ENCODE measurements around the gene AP4M1. TPM values are rescaled to one million over a fixed set of nuclear protein-coding genes. Genes with fewer than 3 reads are reported as not detected.

AP4M1 gene
- total and polyA plus RNA-seq, 4 donors, result 3.3 to 5.5 (median 4.8) TPM

GRCh38 chr7:100115026-100115425 is 13.6 kb downstream of the AP4M1 start (continued):
- TF ChIP-seq MAX (IDR thresholded peaks at IDR 0.05), result no peak
- no peak for TF ChIP-seq HNF4A (conservative IDR thresholded peaks at IDR 0.05)
- no peak for TF ChIP-seq CTCF (IDR thresholded peaks at IDR 0.05; ENCODE audit: low read depth, low read length, missing input control)

DNA sequence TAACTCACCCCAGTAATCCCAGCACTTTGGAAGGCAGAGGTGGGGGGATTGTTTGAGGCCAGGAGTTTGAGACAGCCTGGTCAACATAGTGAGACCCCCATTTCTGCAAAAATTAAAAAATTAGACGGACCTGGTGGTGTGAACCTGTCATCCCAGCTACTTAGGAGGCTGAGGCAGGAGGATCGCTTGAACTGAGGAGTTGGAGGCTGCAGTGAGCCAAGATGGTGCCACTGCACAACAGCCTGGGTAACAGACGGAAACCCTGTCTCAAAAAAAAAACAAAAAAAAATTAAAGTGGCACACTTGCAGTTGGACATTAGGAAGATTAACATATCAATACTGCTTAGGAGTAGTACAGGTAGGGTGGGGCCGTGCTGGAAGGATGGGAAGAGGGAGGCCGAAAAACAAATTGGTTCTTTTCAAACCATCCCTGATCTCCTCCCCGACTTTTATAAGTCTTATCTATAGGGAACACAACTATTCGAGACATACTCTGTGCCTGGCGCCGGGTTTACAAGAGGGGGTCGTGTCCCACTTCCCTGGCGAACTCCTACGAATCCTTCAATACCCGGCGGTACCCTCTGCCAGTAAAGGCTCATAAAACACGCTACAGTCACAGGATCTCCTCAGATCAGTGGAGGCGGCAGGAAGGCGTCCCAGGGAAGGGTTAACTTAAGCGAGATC is 17.1 kb downstream of the AP4M1 start:
- WGBS, result 21% methylated on average over 18 of the region's 18 CpGs
- peaks cover 3 to 26% (median 19%) of the 10 kb centered on the region in 4 donors for H3K4me1 ChIP-seq (ENCODE audit: control insufficient read depth in 4 of 4, insufficient read depth in 4 of 4, low read length in 3 of 4)

GRCh38 chr7:100119072-100119969 is 17.9 kb downstream of the AP4M1 start, which contains the start of the genes CNPY4 and TAF6:
TSS of gene CNPY4 (plus strand) at chr7:100119634. CDS start at chr7:100119745, 111 bp downstream.
TSS of gene TAF6 (minus strand) at chr7:100119358. CDS start at chr7:100114209, 5,149 bp downstream.
- no peaks in the 10 kb centered on the region for H3K9me3 ChIP-seq (ENCODE audit: control insufficient read depth in 4 of 4, low read length in 3 of 4)
- TF ChIP-seq EGR1 (IDR thresholded peaks at IDR 0.05; ENCODE audit: low read depth in 2 of 2) (peak in 1 of 2 donors; percentile 54), GABPA (IDR thresholded peaks at IDR 0.05 in 1 of 2, conservative IDR thresholded peaks at IDR 0.05 in 1 of 2) (peak in 1 of 2 donors; percentile 56), NR2F2 (IDR thresholded peaks at IDR 0.05) (no peak), TAF1 (conservative IDR thresholded peaks at IDR 0.05) (peak; percentile 98), FOXA1 (IDR thresholded peaks at IDR 0.05) (no peak), MAX (IDR thresholded peaks at IDR 0.05) (peak; percentile 78), RAD21 (IDR thresholded peaks at IDR 0.05) (no peak), SP1 (IDR thresholded peaks at IDR 0.05) (peak; percentile 41), YY1 (IDR thresholded peaks at IDR 0.05) (peak; percentile 99)
- TF ChIP-seq, protein P1, sequence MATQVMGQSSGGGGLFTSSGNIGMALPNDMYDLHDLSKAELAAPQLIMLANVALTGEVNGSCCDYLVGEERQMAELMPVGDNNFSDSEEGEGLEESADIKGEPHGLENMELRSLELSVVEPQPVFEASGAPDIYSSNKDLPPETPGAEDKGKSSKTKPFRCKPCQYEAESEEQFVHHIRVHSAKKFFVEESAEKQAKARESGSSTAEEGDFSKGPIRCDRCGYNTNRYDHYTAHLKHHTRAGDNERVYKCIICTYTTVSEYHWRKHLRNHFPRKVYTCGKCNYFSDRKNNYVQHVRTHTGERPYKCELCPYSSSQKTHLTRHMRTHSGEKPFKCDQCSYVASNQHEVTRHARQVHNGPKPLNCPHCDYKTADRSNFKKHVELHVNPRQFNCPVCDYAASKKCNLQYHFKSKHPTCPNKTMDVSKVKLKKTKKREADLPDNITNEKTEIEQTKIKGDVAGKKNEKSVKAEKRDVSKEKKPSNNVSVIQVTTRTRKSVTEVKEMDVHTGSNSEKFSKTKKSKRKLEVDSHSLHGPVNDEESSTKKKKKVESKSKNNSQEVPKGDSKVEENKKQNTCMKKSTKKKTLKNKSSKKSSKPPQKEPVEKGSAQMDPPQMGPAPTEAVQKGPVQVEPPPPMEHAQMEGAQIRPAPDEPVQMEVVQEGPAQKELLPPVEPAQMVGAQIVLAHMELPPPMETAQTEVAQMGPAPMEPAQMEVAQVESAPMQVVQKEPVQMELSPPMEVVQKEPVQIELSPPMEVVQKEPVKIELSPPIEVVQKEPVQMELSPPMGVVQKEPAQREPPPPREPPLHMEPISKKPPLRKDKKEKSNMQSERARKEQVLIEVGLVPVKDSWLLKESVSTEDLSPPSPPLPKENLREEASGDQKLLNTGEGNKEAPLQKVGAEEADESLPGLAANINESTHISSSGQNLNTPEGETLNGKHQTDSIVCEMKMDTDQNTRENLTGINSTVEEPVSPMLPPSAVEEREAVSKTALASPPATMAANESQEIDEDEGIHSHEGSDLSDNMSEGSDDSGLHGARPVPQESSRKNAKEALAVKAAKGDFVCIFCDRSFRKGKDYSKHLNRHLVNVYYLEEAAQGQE (IDR thresholded peaks at IDR 0.05), result peak; percentile 82
- TF ChIP-seq, protein P2, sequence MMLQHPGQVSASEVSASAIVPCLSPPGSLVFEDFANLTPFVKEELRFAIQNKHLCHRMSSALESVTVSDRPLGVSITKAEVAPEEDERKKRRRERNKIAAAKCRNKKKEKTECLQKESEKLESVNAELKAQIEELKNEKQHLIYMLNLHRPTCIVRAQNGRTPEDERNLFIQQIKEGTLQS (IDR thresholded peaks at IDR 0.05), result no peak
- H3K27me3 ChIP-seq (ENCODE audit: control insufficient read depth in 4 of 4, insufficient read depth in 4 of 4, low read length in 3 of 4), result no peaks in the 10 kb centered on the region
- DNase-seq (ENCODE audit: low spot score), result peak; percentile 94
- peak within 1 kb of the TSS; percentile 77 to 99 (median 95) for H3K4me3 ChIP-seq (ENCODE audit: low read depth in 1 of 3, low read length in 3 of 3)
- peaks cover 3 to 26% (median 19%) of the 10 kb centered on the region in 4 donors for H3K4me1 ChIP-seq (ENCODE audit: control insufficient read depth in 4 of 4, insufficient read depth in 4 of 4, low read length in 3 of 4)
- under 1% methylated on average over 49 of the region's 49 CpGs for WGBS
- peak within 1 kb of the TSS; percentile 53 to 81 for H3K9ac ChIP-seq (ENCODE audit: low read depth in 1 of 2, low read length in 2 of 2)
- H3K36me3 ChIP-seq (ENCODE audit: control insufficient read depth in 4 of 4, insufficient read depth in 3 of 4, low read depth in 1 of 4, low read length in 3 of 4), result no peaks in the 10 kb centered on the region
- peak within 1 kb of the TSS; percentile 60 to 86 for H3K27ac ChIP-seq (ENCODE audit: low read depth in 1 of 2, low read length in 2 of 2)

More for the DNA sequence above, 17.1 kb downstream of the AP4M1 start:
- no peaks in the 10 kb centered on the region for H3K27me3 ChIP-seq (ENCODE audit: control insufficient read depth in 4 of 4, insufficient read depth in 4 of 4, low read length in 3 of 4)
- no peak for DNase-seq (ENCODE audit: low spot score)
- H3K4me3 ChIP-seq (ENCODE audit: low read depth in 1 of 3, low read length in 3 of 3), result peak overlapping the region; percentile 77 to 99 (median 95)
- peak overlapping the region in 1 of 2 donors; percentile 60 for H3K27ac ChIP-seq (ENCODE audit: low read depth in 1 of 2, low read length in 2 of 2)
- TF ChIP-seq YY1 (IDR thresholded peaks at IDR 0.05) (no peak), HNF4A (conservative IDR thresholded peaks at IDR 0.05) (no peak), EGR1 (IDR thresholded peaks at IDR 0.05; ENCODE audit: low read depth in 2 of 2) (no peak), SP1 (IDR thresholded peaks at IDR 0.05) (no peak), GABPA (IDR thresholded peaks at IDR 0.05 in 1 of 2, conservative IDR thresholded peaks at IDR 0.05 in 1 of 2) (no peak), MAX (IDR thresholded peaks at IDR 0.05) (no peak), FOXA2 (IDR thresholded peaks at IDR 0.05) (no peak)
- TF ChIP-seq, protein P3, sequence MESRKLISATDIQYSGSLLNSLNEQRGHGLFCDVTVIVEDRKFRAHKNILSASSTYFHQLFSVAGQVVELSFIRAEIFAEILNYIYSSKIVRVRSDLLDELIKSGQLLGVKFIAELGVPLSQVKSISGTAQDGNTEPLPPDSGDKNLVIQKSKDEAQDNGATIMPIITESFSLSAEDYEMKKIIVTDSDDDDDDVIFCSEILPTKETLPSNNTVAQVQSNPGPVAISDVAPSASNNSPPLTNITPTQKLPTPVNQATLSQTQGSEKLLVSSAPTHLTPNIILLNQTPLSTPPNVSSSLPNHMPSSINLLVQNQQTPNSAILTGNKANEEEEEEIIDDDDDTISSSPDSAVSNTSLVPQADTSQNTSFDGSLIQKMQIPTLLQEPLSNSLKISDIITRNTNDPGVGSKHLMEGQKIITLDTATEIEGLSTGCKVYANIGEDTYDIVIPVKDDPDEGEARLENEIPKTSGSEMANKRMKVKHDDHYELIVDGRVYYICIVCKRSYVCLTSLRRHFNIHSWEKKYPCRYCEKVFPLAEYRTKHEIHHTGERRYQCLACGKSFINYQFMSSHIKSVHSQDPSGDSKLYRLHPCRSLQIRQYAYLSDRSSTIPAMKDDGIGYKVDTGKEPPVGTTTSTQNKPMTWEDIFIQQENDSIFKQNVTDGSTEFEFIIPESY (IDR thresholded peaks at IDR 0.05), result no peak
- TF ChIP-seq, protein P2 (IDR thresholded peaks at IDR 0.05), result no peak
- no peaks in the 10 kb centered on the region for H3K9me3 ChIP-seq (ENCODE audit: control insufficient read depth in 4 of 4, low read length in 3 of 4)
- peak overlapping the region; percentile 10 to 81 for H3K9ac ChIP-seq (ENCODE audit: low read depth in 1 of 2, low read length in 2 of 2)
- peaks cover 0 to 4% (median 0%) of the 10 kb centered on the region in 4 donors for H3K36me3 ChIP-seq (ENCODE audit: control insufficient read depth in 4 of 4, insufficient read depth in 3 of 4, low read depth in 1 of 4, low read length in 3 of 4)
